NCI-H82 treated with DMSO at 0.1 percent for 48 hours (cell line): Measurements from ENCODE around the gene PRKAA1.
"Not testable (repeated sequence)": the region's sequence is repeated elsewhere in the genome, so short reads cannot be mapped to it uniquely, and the experiment has no call there.

ENCODE experiments used
- DNase-seq: peaks from one replicate; lab custom pipeline; 2025; ENCODE audit not compliant: unreplicated experiment; lab: John Stamatoyannopoulos, UW

The PRKAA1 gene

GRCh38 chr5:40734986-40735385 lies 63.2 kb downstream of the PRKAA1 start:
- DNase-seq, result no peak

- DNase-seq, result no peak
Observed at GRCh38 chr5:40733879-40734563, 64.2 kb downstream of the PRKAA1 start.

- no peak for DNase-seq
Observed at GRCh38 chr5:40733434-40733833, 64.7 kb downstream of the PRKAA1 start.

DNA sequence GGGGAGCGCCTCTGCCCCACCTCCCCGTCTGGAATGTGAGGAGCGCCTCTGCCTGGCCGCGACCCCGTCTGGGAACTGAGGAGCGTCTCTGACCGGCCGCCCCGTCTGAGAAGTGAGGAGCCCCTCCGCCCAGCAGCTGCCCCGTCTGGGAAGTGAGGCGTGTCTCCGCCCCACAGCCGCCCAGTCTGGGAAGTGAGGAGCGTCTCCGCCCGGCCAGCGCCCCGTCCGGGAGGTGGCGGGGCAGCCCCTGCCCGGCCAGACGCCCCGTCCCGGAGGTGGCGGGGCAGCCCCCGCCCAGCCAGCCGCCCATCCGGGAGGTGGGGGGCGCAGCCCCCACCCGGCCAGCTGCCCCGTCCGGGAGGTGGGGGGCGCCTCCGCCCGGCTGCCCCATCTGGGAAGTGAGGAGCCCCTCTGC lies 75.7 kb downstream of the PRKAA1 start:
- not testable (repeated sequence) for DNase-seq

DNA sequence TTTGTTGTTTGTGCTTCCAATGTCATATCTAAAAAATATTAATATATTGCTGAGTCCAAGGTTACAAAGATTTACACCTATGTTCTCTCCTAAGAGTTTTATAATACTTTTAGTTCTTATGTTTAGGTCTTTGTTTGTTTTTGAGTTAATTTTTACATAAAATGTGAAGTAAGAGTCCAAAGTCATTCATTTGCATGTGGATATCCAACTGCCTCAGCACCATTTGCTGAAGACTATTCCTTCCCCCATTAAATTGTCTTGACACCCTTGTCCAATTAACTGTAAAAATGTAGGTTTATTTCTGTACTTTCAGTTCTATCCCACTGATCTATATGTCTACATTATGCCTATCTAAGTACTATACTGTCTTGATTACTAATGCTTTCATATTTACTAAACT lies 78.1 kb downstream of the PRKAA1 start:
- no peak for DNase-seq

GRCh38 chr5:40717281-40717680 lies 80.9 kb downstream of the PRKAA1 start:
- DNase-seq, result no peak

GRCh38 chr5:40716590-40716989 lies 81.6 kb downstream of the PRKAA1 start:
- no peak for DNase-seq

- no peak for DNase-seq
Observed at GRCh38 chr5:40716000-40716399, 82.2 kb downstream of the PRKAA1 start.

DNA sequence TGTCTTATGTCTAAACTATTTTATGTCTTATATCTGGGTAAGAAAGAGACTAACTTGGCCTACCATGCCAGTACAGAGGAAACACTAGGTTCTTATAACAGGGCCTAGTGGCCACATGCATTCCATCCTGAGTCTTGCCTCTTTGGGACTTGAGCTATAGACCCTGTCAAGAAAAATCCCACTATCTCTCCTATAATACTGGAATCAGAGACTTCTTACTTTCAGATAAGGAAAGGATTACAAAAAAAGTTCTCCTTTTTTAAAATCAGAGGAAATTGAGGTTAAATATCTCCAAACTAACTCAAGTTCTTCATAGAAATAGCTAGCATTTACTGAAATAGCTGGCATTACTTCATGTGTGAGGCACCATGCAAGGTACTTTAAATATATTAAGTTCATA lies 84.2 kb downstream of the PRKAA1 start:
- no peak for DNase-seq

DNA sequence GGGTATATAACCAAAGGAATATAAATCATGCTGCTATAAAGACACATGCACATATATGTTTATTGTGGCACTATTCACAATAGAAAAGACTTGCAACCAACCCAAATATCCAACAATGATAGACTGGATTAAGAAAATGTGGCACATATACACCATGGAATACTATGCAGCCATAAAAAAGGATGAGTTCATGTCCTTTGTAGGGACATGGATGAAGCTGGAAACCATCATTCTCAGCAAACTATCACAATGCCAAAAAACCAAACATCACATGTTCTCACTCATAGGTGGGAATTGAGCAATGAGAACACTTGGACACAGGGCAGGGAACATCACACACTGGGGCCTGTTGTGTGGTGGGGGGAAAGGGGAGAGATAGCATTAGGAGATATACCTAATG lies 87.6 kb downstream of the PRKAA1 start:
- DNase-seq, result not testable (repeated sequence)
